Suprapubic skin (tissue), 3 donors: ENCODE data around the gene CHST11.

ENCODE experiments used
- CTCF ChIP-seq, 2 donors: fragments of 200-600 bp in 1 of 2; fragments of 450-650 bp in 1 of 2; sonication (generic) in 1 of 2; IDR thresholded peaks; one replicate each; pipeline ENCODE4 v1.5.1; 2016 to 2019; ENCODE audit warnings: antibody characterized with exemption in 2 of 2, mild to moderate bottlenecking in 1 of 2, moderate library complexity in 1 of 2
- POLR2A ChIP-seq, 2 donors: fragments of 450-650 bp; IDR thresholded peaks; one replicate each; pipeline ENCODE4 v1.6.1; 2017; ENCODE audit warnings: antibody characterized with exemption in 2 of 2, mild to moderate bottlenecking in 2 of 2, moderate library complexity in 2 of 2

GRCh38 chr12:104517880-104518279, 61.1 kb downstream of the CHST11 start:
- no peak for TF ChIP-seq CTCF (IDR thresholded peaks at IDR 0.05)
- TF ChIP-seq POLR2A (IDR thresholded peaks at IDR 0.05) = no peak
